Stimulated activated naive CD4-positive, alpha-beta T cell treated with Interleukin-2 at 50 U/mL for 16 hours (primary cell): ENCODE measurements around the gene ACBD3.
A peak's percentile ranks its signal among the peaks of the same experiment; 100 is the strongest.

Experiments
- DNase-seq: peaks from one replicate; lab custom pipeline; 2025; lab: John Stamatoyannopoulos, UW

Gene ACBD3

DNA sequence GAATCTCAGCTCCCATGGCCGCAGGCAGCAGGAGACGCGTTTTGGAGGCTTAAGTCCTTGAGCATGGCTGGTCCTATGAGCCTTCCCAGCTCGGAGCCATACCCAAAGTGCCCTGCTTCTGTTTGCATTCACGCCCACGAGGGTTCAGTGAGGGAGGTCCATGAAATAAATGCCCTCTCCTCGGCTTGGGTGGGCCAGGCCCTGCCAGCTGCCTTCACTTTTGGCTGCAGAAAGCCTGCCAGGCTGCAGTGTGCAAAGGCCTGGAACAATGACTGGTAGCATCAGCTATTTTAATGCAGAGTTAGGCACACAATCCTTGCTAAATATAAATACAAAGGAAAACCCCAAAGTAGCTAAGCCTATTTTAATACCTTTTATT lies 74.7 kb downstream of the ACBD3 start:
- DNase-seq: no peak

GRCh38 chr1:226111098-226111882 lies 75.3 kb downstream of the ACBD3 start:
- no peak for DNase-seq

DNA sequence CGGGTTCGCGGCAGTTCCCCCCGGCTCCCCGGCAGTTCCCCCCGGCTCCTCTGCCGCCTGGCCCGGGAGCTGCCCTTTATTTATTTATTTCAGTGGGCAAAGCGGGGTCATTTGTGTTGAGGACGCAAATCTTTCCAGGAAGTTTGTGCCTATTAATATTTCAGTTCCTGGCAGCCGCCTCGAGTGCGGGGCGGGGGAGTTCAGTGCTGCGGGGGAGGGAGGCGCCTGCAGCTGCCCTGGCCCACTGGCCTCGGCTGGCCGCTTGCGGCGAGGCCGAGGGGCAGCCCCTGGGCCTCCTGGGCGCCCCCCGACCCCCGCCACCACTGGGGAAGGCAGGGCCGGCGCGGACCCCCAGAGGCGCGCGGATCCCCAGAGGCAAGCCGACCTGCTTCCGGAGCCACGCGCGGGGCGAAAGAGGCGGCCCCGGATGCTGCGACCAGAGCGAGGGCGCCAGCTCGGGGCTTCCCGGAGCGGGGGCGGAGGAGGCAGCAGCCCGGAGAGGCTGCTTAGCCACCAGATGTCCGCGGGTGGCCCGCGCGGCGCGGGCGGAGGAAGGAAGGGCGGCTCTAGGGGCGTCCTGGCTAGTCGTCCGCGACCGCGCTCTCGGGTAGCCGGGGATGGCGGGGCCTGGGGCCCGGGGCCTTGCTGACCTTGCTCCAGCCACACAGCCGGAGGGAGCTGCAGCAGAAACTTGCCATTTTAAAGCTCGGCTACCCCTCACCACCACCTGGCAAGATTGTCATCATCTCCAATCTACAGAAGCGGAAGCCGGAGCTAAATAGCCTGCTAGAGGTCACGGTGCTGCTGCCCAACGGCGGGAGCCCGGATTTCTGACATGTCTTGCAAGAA lies 76.1 kb downstream of the ACBD3 start:
- DNase-seq: peak; percentile 45

DNA sequence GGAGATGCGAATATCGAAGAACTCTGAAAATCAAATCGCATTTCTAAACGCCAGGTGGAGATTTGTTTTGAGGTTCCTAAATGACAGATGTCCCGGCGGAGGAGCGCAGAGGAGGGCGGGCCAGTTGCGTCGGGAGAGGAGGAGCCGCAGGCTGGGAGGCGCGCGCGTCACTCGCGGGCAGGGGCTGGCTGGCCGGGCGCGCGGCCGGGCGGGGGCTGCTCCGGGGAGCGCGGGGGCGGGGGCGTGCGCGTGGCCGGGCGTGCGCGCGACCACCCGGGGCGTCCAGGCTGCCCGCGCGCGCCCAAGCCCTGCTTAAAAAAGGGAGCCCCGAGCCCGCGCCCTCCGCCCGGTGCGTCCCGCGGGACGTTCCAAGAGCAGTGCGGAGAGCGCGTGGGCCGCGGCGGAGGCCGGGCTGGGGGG lies 76.7 kb downstream of the ACBD3 start:
- DNase-seq: peak; percentile 75

GRCh38 chr1:226108935-226109828 lies 77.4 kb downstream of the ACBD3 start:
- DNase-seq: no peak

DNA sequence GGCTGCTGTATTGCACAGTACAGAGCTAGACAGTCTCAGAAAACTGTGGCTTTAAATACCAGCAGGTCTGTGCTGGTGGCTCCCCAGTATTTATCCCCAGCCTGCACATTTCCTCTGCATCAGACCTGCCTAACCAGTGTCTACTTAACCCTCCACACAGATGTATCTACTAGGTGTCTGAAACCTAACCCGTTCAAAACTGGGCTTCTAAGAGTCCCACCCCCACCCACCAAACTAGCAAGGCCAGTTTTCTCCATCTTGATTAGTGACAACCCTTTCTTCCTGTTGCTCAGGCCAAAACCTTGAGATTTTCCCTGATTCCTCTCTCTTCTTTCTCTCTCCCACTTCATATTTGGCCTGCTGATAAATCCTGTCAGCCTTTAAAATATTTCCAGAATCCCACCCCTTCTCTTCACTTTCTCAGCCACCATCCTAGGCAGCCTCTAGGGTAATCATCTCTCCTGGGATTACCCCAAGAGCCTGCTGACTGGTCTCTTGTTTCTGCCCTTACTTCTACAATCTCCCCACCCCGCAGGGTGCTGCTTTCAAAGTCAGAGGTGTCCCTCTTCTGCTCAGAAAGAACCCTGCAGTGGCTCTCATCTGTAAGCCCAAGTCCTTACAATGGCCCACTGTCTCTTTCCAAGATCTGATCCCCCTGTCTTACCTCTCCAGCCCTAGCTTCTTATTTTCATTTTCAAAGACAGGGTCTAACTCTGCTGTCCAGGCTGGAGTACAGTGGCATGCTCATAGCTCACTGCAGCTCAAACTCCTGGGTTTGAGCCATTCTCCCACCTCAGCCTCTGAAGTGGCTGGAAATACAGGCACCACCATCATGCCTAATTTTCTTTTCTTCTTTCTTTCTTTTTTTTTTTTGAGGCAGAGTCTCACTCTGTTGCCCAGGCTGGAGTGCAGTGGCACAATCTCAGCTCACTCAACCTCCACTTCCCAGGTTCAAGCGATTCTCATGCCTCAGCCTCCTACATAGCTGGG lies 78.8 kb downstream of the ACBD3 start:
- no peak for DNase-seq

DNA sequence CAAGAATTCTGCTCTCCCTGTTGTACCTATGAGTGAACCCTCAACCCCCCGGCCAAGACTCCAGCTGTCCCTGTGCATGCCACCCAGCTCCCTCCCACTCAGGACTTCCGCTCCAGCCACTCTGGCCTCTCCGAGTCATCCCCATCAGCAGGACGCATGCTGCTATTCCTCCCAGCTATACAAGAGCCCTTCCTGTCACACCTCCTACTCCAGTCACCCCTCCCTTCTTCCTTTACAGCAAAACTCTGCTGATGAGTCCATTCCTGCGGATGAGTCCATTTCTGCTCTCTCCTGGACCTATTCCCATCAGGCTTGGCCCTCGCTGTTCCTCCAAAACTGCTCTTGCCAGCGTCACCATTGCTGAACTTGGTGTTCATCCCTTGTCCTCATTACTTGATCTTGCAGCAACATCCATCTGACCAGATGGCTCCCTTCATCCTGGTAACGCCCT lies 81.8 kb downstream of the ACBD3 start:
- no peak for DNase-seq

GRCh38 chr1:226100436-226101391 lies 85.8 kb downstream of the ACBD3 start:
- DNase-seq: peak; percentile 17

GRCh38 chr1:226098870-226099835 lies 87.4 kb downstream of the ACBD3 start:
- no peak for DNase-seq

- DNase-seq: no peak
Measured at GRCh38 chr1:226097866-226098625, 88.5 kb downstream of the ACBD3 start.

- DNase-seq: no peak
Measured at GRCh38 chr1:226095286-226095685, 91.3 kb downstream of the ACBD3 start.
